IPS DF 19.7 (cell line): Measurements from ENCODE around the gene ASB7.

Experiments used
- DNase-seq: peaks from one replicate; pipeline ENCODE4 v3.0.0-alpha.2; 2013; ENCODE audit warnings: low read depth, low spot score

ASB7 gene

DNA sequence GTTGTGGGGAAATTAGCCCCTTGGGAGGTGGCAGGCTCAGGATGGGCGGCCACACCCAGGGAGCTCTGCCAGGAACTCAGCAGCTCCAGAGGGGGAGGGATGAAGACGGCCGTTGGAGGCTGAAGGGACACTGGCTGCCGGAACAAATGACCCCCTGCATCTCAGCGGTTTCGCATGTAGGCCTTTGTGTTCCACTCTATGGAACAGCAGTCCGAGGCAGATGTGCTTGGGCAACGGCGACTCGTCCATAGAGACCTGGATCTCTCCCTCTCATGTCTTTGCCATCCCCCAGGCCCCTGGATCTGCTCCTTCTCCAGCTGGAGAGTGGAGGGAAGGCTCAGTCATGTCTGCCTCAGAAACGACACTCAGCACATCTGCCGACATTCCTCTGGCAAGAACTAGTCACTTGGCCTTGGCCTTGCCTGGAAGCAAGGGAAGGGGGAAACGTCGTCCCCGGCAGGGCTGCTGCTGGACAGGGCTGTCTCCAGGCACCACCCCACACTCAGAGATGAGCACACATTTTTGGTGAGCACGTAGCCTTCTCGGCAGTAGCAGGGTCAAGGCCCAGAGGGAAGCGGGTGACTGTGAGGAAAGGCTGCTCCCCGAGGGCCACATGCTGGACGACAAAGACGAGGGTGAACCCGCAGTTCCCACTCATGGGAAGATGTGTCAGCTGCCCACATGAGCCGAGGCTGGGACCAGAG lies 83.8 kb downstream of the ASB7 start:
- DNase-seq: no peak

DNA sequence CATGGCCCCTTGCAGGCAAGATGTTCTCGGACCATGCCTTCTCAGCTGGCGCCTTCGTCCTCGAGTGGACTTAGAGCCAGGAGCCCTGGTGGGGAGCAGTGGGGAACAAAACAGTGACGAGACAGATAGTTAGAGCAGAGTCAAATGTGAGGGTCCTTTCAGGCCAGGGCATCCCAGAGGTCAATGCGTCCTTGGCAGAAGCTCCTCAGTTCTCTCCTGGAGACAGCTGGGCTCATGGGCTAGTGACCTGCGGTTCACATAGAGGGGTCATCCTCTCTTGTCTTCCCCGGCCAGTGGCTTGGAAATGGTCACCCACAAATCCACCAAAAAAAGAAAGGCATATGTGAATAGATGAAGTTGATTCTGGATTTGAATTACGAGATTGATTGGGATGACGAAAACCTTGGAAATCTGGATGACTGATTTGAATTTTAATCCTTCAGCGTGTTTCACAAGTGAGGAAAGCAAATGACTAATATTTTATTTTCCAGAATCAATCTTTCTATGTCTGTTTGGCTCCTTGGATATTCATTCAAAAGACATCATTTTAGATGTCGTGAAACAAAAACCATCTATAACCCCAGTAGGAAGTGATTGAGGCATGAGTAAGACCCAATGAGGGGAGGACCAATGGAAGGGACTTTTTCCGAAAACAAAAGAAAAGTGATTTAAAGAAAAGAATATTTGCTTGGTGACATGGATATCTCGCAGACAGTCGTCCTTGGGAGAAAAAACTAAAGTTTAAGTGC lies 84.5 kb downstream of the ASB7 start:
- no peak for DNase-seq

DNA sequence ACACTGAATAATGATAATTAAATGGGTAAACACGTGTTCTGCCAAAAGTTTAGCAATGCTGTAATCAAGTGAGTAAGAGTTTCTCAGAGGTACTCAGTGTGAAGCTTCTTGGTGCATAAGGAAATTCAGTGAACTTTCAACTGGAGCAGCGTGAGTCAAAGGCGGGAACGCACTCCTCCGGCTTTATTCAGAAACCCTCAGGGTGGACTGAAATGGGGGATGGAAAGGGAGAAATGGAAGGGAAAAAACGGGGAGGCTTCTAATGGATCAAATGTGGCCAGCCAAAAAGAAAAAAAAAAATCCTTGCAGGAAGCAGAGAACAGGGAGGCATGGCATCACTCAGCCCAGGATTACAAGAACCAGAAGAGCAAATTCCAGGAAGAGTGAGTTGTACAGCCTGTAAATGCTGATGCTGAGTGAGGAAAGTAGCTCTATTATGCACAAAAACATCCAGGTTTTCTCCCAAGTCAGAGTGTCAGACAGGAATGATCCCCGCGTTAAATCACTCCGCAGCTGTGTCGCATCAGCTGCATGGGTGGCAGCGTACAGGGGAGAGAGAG lies 85.3 kb downstream of the ASB7 start:
- DNase-seq: no peak

DNA sequence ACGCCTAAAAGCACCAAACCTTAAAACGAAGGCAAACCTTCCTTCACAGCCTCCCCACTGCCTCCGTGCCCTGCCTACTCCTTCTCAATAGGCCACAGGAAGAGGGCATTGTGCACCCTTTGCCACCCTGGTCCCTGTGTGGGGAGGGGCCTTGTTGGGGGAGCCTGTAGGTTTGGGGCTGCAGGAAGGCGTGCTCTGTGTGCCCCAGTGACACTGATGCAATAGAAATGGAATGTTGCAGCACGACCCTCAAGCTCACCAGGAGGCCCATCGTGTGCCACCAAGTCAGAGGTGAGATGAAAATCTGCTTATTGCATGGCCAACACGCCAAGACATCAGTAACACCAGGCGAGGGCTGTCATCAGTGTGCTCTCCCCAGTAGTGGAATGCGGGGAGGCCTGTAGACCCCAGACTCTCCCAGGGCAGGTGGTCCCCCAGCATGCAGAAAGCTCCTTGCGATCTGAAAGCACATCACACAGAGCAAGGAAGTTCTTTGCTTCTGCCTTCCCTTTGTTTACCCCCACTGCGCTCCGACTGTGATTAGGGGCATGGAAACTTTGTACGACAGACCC lies 86.2 kb downstream of the ASB7 start:
- DNase-seq: no peak

DNA sequence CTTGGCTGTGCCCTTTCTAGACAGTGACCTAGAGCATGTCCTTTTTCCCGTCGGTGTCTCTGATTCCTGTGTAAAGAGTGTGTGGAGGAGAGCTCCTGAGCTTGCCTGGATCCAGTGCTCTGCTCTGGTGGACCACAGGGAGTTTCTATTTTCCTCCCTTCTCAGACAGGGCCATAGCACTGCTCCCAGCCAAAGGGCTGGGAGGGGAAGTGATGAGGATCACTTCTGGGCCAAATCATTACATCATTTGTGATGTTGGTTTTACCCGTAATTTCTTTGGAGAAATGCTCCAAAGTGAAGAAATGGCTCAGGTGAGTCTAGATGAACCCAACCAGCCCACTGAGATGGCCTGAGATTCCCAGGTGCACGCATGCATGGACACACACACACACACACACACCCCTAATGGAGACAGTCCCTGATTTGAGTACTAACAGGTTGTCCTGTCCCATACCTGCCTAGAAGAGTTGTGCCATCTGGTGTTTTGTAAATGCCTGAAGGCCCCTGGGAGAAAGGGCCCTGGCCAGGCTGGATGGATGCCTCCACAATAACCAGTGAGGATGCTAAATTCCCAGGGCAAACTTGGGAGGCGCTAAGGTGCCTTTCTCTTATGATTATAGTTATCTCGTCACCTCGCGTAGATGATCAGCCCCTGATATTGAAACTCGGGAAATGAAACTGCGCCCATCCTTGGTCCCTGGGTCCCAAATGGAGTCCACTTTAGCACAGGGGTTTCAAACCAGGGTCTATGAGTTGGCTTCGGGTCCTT lies 86.9 kb downstream of the ASB7 start:
- DNase-seq: no peak

DNA sequence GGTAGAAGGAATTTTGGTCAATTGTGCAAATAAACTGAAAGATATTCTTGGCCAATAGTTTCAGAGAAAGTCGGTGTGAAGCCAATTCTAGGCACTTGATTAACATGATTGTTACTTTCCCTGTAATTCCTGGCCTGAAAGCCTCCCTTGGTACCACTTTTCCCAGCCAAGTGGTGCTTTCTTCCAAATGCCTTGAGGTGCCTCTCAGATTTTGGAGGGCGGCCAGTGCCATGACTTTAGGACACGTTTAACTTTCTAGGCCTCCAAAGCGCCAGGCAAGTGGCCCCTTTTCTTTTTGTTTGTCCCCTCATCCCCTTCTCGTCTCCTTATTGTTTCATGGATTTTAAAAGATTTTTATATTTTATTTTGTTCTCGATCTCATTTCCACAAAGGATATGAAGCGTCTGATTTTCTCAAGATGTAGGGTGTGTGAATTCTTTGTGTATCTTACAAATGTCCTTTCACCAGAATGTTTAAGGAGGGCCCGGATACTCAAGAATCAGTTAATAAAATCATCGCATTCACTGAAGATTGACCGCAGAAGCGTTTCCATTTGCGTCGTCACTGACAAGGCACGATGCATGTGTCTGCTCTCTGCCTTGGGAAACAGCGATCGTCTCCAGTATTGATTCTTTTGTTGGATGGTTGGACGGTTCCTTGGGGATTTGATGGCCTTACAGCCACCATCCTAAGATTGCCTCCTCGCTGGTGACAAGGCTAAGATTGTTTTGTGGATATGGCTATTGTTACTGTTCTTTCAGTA lies 87.8 kb downstream of the ASB7 start:
- no peak for DNase-seq

DNA sequence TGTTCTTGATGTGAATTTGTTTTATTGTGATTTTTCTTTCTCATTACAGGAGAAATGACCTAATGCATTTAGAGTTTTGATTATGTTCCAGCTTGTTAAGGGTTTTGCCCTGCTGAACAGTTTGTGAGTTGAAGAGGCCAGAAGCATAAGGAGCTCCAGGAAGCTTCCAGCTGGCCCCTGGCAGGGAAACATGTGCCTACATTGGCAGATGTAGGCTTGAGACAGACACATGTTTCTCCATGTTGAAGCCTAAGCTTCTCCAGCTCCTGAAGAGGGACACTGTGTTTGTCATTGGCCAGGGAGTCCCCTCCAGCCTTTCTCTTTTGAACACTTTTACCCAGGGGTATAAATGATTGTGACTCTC lies 88.4 kb downstream of the ASB7 start:
- DNase-seq: no peak

DNA sequence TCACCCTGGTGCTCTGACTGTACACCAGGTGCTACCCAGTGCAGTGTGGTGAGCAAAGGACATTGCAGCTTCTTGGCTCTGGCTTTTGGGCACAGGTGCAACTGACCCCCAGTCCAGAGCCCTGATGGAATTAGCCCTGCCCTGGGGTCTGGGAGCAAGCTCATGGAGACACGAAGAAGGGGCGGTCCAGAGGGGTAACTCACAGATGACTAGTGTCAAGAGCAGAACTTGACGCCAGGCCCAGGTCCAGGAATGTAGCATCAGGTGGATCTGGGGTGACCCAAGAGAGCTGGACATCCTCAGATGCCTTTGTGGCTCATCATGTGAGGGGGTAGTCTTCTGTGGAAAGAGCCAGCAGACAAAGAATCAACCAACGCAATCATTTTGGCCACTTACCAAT lies 88.9 kb downstream of the ASB7 start:
- DNase-seq: no peak

DNA sequence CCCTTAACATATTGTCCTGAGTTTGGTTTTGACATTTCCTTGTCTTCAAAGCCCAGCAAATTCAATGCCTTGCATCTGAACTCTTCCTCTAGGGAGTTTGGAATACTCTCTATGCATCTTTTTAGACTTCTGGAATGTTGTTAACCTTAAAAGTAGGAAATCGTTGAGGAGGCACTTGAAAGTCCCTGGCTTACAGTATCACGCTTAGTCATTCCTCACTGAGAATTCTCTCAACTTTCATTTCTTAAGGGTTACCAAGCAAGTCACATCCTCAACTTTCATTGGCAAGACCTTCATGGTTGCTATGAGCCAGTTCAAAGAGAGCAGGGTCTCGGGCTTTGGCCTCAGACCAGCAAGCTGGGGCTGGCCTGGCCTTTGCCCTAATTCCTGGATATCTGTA lies 89.9 kb downstream of the ASB7 start:
- no peak for DNase-seq

DNA sequence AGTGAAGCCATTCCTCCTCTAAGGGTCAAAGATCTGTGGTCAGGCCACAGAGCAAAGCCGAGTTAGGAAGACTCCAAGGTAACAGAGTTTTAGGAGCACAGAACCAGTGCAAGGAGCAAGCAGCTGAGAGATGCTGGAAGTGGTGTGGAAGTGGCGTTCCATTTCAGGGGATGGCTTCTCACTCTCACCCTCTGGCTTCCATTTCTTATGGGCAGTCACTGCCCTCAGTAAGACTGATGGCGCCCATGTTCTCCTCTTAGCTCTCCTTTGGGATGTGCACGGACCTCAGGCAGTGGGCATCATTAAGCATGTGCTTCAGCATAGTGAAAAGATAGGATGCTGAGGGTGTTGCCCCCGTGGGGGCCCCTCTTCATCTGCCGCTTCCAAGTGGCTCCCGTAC lies 90.3 kb downstream of the ASB7 start:
- DNase-seq: no peak

DNA sequence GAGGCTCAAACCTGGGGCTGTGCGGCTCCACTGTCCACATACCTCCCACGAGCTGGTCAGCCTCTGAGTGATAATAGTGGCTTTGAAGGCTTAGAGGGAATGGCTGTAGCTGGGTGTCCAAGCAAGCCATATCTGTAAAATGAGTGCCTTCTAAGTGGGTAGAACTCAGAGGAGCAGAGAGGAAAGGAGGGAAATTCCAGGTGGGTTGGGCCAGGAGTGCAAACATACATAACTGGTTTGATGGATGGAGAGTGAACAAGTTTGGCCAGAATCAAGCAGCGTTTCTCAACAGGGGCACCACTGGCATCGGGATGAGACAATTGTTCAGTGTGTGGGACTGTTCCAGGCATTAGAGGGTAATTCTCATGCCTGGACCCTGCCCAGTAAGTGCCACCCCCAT lies 91.1 kb downstream of the ASB7 start:
- no peak for DNase-seq

DNA sequence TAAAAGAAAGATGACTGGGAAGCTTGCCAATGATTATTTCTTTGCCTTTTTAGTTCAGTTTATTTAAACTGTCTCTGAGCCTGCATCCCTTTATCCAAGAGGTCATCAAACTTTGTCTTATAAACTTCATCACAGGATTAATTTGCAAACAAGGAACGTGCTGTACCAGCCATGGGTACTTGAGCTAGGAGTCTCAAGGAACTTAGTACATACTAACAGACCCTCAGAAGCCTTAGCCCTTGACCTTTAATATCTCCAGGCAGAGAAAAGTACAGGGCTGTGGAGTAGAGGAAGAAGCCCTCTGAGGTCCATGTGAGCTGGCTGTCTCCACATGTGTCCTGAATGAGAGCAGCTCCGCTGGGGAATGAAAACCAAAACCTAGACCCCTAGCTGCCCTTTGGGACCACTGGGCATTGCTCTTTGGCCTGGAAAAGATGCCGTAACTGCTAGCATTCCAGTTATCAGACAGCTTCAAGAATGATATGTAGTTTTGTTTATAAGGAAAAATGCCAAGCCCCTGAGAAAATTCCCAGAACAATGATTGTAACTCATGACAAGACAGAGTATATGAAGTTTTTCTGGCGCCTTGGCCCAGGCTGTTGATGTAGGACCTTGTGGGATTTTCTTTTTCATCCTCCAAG lies 92.1 kb downstream of the ASB7 start:
- no peak for DNase-seq

DNA sequence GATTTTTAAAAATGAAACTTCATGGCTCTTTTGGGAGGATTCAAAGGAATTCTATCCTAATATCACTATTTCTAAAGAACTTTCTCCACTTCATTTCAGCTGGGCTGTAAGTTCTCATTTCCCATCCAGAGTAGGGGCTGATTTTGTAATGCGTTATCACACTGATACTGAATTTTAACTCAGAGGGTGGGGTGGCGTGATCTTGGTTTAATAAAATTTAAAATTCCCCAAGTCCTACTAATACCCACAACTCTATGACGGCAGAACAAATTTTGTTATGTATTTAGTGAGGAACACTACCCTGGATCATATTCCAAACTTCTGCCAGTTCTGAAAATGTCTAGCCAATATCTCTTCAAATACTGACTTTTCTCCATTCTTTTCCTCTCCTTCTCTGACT lies 92.7 kb downstream of the ASB7 start:
- DNase-seq: no peak

DNA sequence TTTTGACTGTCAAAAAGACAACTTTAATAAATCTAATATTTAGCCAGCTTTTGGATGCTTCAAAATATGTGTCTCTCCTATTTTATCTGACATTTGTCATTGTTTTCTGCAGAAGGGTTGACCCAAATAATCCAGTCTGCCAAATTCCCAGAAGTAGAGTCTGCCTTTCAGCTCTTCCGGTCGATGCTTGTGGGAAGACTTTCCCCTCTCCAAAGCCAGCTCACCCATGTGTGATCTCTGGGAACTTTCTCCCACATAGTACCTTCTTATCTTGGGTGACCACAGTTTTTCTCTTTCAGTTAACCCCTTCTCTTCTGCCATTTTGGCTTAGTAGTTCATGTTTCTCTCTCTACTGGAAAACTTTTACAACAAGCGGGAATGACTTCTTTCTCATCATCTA lies 94.1 kb downstream of the ASB7 start:
- no peak for DNase-seq
